GM18909 (cell line): ENCODE data around the gene UBA52.
"Not testable (repeated sequence)": the region's sequence is repeated elsewhere in the genome, so short reads cannot be mapped to it uniquely, and the experiment has no call there.

ENCODE experiments used
- ATAC-seq: cut with Tn5 transposase; IDR thresholded peaks from one replicate; pipeline ENCODE4 v1.9.1; 2021; ENCODE audit warnings: mild to moderate bottlenecking; ENCODE audit not compliant: unreplicated experiment, poor library complexity

Gene UBA52

DNA sequence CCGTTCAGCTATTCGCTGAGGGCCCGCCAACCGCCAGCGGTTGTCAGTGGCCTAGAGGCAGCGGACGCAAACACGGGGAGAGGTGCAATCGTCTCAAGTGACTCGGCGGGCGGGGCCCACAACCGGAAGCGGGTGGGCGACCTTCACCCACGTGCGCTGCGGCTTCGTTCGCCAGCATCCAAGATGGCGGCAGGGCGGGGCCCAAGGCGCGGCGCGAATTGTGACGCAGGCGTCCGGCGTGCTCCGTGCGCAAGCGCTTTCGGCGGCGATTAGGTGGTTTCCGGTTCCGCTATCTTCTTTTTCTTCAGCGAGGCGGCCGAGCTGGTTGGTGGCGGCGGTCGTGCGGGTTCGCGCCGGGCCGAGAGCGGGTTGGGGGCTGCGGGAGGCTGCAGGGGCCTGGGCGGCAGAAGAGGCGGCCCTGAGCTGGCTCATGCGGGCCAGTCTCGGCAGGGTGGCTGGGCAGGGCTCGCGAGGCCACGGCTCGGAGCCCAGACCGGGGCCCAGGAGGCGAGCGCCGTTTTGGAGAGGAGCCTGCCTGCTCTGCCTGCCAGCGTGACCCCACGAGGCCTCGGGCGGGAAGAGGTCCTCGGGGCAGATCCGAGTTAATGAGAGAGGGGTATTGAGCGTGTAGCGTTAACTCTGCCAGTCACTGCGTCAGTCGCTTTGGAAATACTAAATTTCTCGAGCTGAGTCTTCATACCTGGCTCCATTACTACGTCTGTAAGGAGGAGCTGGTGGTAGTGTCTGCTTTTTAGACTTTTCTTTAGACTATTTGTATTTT lies at the start of gene UBA52:
UBA52 (plus strand) TSS at position 294 of the 781 bp plus-strand sequence. CDS start 1,444 bp downstream, outside the sequence.
- peak; percentile 91 for ATAC-seq

DNA sequence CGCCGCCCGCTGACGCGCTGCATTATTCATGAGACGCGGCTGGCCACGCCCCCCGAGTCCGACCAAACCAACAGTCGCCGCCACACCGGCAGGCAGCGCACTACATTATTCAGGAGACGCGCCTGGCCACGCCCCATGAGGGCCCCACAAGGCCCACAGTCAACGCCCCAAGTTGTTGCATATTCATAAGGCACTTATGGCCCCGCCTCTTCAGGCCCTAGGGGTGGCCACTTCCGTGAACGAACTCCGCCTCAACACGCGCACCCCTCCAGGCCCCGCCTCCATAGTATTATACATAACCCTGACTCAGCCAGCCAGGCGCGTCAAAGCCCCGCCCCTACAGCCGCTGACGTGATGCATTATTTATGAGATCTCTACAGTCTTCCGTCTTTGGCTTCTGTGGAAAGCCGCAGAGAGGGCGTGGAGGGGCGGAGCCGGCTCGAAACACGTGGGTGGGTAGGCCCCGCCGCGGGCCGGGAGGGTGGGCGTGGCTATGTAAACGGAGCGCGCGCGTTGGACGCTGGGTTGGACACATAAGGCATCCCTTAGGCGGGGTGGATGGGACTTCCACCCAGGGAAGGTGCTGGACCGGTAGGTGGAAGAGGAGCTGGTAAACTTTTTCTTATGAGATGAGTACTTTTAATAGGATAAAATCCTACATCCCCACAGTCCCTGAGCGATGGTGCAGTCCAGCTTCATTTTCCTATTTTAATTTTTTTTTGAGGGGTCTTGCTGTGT lies 49.4 kb upstream of the UBA52 start:
- peak; percentile 89 for ATAC-seq

DNA sequence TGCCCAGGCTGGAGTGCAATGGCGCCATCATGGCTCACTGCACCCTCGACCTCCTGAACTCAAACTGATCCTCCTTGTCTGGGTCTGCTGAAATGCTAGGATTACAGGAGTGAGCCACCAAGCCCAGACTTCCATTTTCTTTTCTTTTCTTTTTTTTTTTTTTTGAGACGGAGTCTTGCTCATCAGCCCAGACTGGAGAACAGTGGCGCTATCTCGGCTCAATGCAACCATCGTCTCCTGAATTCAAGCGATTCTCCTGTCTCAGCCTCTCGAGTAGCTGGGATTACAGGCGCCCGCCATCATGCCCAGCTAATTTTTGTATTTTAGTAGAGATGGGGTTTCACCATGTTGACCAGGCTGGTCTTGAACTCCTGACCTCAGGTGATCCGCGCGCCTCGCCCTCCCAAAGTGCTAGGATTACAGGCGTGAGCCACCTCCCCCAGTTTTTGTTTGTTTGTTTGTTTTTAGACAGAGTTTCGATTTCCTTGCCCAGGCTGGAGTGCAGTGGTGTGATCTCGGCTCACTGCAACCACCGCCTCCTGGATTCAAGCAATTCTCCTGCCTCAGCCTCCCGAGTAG lies 48.7 kb upstream of the UBA52 start:
- ATAC-seq = not testable (repeated sequence)

DNA sequence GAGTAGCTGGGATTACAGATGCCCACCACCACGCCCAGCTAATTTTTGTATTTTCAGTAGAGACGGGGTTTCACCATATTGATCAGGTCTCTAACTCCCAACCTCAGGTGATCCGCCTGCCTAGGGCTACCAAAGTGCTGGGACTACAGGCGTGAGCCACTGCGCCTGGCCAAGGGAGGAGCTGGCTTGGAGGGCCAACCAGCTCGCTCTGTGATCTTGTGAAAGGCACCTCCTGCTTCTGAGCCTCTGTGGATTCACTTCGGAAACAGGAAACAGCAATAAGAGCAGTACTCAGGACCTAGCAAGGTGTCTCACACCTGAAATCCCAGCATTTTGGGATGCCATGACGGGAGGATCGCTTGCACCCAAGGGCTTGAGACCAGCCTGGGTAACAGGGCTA lies 47.8 kb upstream of the UBA52 start:
- ATAC-seq = no peak

DNA sequence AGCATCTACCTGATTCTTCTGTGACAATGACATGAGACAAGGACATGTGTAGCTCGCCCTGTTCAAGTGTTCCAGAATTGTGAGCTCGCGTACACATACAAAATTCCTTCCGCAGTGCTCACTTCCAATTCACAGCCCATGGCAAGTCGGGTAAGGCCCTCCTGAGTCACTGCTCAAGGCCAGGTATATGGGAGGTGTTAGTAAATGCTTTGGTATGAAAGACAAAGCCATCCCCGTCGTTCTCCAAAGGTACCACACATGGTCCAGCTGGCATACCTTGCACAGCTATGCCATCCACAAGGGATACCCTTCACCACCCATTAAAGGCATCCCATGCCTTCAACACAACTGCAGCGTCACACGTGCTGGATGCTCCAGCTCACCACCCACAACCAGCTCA lies 45.3 kb upstream of the UBA52 start:
- ATAC-seq = no peak

DNA sequence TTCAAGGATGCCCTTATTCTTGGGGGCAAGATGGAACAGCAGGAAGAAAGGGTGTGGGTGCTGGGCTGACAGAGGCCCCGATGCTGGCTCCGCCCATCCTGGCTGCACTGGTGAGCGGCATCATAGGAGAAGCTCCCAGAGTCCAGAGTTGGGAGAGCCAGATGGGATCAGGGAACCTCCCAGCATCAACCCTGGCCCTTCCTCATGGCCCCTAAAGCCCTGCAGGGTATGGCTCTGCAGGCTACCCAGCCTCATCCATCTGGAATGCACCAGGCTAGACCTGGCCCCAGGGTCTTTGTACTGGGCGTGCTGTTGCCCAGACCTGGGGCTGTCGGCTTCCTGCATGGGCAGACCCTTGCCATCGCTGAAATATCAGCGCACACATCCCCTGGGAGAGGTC lies 41.9 kb upstream of the UBA52 start:
- no peak for ATAC-seq

DNA sequence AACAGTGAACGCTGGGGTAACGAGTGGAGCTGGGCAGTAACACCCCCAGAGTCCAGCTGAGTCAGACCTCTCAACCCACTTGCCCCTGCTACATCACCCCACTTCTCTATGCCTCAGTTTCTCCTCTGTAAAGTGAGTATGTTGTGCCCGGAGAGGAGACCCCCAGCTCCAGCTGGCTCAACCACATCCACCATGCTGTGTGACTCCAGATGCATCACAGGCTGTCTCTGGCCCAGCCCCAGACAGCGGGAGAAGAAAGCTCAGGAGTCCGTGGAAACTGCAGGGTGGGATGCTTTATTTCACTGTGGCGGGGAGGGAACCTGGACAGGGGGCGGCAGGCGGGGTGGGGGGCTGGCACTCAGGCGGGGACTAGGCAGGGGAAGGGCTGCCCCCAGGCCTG lies 40.2 kb upstream of the UBA52 start:
- no peak for ATAC-seq

DNA sequence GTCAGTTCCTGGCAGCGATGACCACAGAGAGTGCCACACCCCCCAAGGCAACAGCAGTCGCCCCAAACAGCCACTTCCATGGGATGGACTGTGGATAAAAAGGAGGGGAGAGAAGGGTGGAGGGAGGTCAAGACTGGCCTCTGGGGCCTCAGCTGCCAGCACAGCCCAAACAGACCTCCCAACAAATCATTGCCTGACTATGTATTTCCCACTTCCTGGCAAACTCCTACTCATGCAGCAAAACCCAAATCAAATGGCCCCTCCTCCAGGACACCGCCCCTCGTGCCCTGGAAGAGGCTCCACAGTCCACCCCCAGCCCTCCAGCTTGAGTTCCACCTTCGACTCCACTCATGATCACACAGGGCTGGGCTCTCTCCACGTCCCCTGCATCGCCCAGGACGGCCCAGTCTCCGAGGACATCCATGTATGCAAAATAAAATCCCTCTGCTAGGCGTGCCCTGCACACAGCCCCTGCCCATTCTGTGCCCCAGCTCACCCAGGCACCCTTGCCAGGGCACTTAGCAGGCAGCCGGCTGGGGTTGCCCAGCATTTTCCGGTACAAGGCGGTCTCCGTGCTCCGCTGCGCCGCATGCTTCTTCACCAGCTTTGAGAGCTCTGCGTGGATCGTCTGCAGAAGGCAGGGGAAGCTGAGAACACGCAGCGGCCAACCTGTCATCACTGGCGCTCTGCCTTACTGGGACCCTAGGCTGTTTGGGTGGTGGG lies 39.3 kb upstream of the UBA52 start:
- ATAC-seq = no peak

DNA sequence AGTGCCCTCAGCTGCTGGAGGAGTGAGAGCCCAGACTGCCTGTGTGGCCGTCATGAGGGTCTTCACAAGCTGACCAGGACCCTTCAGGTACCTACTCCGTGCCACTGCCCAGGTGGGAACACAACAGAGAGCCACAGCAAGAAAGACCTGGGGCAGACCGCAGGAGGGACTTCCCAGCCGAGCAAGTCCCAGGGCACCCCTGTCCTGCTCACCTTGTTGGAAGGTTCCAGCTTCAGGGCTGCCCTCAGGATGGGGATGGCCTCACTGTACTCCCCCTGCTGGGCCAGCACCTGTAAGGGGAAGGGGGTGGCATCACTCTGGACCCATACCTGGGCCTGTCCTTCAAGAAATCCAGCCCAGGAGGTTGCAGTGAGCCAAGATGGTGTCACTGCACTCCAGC lies 38.6 kb upstream of the UBA52 start:
- ATAC-seq = no peak

DNA sequence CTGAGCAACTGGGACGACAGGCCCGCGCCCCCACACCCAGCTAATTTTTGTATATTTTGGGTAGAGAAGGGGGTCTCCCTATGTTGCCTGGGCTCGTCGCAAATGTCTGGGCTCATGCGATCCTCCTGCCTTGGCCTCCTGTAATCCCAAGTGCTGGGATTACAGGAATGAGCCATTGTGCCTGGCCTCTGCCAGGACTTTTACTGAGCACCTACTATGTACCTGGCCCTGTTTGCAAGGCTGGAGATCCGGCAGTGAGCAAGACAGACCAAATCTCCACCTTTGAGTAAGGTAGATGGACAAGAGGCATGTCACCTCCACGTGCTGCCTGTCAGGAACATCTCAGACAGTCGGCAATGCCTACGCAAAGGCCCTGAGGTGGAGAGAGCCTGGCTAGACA lies 35.2 kb upstream of the UBA52 start:
- no peak for ATAC-seq

DNA sequence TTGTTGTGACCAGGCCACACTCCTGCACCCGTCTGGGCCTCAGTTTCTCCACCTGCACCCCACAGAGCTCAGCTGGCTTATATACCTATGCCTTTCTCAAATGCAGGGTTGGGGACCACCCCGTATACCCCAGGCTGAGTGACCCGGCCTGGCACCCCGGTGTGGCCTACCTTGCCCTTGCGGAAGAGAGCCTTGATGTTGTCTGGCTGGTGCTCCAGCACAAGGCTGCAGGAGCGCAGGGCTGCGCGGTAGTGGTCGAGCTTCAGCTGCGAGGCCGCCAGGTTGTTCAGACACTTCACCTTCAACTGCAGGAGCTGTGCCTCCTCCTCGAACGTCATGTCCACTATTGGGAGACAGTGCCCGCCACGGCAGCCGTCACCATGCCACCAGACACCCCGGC lies 34.2 kb upstream of the UBA52 start:
- no peak for ATAC-seq

DNA sequence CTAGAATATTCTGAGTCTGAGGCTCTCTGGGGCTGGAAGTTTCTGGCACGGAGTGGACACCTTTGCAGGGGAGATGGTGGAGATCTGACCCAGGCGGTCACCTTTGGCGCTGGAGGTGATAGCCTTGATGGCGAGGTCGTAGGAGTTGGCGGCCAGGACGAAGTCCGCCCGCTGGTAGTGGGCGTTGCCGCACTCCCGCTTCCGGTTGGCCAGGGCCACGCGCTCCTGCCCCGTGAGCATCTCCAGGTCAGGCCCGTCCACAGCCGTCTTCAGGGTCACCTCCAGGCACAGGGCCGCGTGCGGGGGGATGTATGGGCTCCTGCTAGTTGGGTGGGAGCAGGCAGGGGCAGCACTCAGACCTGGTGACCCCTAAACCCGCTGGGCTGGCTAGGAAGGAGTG lies 33.5 kb upstream of the UBA52 start:
- no peak for ATAC-seq

DNA sequence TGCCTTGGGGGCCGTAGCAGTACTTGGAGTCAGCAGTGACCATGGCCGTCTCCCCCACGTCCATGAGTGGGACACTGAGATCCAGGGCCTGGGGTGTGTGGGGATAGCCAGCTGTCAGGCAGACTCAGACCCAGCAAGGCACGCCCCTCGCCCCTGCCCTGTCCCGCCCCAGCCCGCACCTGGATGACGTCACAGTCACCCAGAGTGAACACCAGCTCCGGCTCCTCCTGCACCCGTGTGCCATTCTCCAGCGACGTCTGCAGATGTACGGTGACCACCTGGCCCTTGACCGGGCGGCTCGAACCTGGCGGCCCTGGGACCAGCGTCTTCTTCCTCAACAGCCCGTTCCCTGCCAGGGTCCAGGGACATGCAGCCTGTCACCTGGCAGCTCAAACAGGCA lies 32.3 kb upstream of the UBA52 start:
- no peak for ATAC-seq

DNA sequence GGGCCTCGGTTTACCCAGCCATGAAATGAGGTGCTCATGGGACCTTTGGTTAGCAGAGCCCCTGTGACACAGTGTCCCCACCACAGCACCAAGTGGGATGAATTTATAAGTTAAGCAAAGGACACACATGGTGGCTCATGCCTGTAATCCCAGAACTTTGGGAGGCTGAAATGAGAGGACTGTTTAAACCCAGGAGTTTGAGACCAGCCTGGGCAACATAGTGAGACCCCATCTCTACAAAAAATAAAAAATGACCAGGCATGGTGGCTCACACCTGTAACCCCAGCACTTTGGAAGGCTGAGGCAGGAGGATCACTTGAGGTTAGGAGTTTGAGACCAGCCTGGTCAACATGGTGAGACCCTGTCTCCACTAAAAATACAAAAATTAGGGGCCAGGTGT lies 31.5 kb upstream of the UBA52 start:
- not testable (repeated sequence) for ATAC-seq

DNA sequence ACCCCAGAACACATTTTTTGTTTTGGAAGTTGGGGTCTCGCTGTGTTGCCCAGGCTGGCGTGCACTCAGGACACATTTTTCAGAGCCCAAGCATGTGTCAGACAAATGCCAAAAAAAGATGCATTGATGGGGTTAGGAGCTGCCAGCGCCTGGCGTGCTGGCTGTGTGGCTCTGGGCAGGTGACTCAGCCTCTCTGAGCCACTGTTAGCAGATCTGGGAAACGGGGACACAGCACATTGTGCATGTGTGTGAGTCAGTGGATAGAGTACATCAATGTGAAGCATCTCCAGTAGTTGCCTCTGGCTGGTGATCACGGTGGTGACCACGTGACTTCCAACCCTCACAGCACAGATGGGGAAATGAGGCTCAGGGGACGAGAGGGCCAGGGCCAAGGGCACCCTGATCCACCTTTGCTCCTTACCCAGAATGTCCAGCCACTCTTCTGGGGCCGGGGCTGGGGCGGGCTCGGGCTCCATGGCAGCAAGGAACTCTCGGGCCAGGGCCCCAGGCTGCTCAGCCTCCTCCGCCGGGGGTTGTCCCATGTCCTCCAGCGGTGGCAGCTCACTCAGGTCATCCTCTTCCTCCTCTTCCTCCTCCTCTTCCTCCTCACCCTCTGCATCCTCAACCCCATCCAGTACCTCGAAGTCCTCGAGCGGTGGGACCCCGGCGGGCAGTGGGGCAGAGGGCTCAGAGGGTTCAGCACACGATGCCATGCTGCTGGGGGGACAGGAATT lies 30.2 kb upstream of the UBA52 start:
- no peak for ATAC-seq

DNA sequence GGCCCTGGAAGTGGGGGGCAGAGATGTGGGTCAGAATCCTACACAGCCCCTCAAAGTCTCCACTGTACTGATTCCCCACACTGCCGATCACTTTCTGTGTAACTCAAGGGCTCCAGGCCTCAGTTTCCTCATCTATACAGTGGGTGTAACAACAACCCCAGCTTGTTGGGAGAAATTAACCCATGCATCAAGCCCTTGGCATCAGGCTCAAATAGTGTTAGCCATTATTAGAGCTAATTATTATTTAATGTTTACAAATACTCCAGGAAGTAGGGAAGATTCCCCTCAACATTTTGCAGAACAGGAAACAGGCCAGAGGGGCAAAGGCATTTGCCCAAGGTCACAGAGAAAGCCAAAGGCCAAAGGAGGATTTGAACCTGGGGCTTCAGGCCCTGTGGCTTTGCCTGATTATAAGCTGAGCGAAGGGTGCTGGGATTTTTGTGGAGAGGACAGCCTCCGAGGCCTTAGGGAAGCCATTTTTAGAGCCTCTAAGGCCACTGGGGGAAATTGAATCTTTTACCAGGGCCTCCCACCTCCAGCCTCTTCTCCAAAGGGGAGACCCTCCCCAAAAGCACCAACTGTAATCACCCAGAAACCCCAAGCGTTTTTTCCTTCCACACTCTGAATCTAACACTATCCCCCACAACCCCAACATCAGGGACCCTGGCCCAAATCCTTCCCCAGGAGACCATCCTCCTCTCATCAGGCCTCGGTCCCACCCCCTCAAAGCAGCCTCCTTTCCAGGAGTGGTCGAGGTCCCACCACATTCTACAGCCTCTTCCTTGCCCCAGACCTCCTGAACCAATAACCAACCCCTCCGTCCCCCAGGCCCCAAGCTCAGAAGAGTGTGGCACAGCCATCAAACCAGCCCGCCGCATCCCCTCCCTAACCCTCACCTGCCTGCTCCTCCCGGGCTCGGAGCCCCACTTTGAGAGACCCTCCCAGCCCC lies 29.4 kb upstream of the UBA52 start:
- ATAC-seq = no peak

DNA sequence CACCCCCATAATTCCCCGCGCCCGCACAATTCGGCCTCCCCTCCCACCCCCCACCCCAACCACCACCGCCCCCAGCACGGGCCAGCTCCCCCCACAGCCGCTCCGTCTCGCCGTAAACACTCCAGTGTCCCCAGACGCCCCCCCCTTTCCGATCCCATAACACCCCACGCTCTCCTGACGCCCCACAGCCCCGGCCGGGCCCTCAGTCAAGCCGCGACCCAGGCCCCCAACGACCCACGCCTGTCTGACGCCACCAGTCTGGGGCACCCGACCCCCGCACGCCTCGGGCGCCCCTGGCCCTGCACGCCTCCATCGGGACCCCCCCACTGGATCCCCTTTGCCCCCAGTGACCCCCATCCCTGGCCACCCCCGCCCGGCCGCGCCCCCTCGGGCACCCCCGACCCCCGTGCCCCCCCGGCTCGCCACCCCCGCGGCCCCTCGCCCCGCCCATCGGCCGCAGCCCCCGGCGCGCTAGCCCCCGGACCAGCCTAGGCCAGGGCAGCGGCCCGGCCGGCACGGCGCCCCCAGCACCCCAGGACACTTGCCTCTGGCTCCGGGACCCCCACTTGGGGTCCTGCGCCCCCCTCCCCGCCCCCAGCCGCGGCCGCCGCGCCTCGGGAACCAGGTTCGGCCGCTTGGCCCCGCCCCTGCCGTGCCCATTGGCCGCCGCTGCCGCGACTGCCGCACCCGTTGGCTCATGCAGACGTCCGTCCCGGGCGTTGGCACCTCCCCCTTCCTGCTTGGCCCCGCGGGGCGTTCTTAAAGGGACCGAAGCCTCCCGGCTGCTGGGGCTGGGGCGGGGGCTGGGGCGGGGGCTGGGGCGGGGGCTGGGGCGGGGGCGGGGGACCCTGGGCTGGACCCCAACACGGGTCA lies 28.5 kb upstream of the UBA52 start, which contains the start of gene FKBP8:
FKBP8 (minus strand) TSS at position 633 of the 873 bp plus-strand sequence. CDS start 1,603 bp downstream, outside the sequence.
- peak; percentile 89 for ATAC-seq
